ENCODE data around the gene ABI3.

The ABI3 gene

DNA sequence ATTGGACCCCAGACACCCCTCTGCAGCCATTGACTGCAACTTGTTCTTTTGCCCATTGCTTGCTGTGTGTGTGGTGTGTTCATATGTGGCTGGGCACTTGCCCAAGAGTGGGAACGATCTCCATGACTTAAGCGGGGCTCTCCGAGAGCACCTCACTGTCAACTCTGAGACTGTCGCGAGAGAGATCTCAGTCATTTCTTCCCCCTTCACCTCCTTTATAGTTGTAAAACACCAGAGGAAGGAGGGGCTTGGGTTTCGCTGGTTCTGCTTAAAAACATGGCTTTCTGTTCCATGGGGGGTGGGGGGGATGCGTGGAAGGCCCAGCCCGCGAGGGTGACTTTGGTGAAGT, 12.6 kb downstream of the ABI3 start:
- H3K4me3 ChIP-seq (ENCODE audit: low read depth, low read length) = no peak overlapping the region
- no peak for DNase-seq (ENCODE audit: low read depth)

DNA sequence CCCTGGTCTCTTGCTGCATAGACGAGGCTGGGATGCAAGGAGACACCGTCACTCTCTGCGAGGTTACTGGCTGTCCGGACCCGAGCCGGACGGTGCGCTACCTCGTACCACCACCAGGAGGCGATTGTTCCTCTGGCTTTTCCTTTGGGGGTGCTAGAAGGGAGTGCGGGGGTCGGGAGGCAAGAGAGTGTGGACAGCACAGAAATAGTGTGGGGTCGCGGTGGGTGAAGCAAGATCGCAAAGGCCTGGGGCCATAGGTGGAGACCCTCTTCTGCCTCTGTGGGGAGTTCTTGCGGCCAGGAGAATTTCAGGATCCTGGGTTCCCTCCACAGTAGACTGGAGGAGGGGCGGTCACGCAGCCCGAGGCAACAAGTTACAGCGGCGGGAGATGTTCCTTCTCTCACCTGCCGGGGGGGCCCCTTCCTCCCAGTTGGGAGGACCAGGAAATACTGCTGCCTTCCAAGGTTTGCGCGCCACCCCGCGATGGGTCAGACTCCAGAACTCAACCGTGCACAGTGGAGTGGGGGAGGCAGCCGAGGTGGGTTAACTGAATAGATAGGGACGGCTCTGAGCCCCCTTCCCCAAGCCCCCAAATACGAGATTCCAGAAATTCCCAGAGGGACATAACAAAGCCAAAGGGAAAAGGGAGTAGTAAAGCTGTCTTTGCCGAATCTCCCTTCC, 13.2 kb downstream of the ABI3 start:
- no peak overlapping the region for H3K4me3 ChIP-seq (ENCODE audit: low read depth, low read length)
- DNase-seq (ENCODE audit: low read depth) = no peak

DNA sequence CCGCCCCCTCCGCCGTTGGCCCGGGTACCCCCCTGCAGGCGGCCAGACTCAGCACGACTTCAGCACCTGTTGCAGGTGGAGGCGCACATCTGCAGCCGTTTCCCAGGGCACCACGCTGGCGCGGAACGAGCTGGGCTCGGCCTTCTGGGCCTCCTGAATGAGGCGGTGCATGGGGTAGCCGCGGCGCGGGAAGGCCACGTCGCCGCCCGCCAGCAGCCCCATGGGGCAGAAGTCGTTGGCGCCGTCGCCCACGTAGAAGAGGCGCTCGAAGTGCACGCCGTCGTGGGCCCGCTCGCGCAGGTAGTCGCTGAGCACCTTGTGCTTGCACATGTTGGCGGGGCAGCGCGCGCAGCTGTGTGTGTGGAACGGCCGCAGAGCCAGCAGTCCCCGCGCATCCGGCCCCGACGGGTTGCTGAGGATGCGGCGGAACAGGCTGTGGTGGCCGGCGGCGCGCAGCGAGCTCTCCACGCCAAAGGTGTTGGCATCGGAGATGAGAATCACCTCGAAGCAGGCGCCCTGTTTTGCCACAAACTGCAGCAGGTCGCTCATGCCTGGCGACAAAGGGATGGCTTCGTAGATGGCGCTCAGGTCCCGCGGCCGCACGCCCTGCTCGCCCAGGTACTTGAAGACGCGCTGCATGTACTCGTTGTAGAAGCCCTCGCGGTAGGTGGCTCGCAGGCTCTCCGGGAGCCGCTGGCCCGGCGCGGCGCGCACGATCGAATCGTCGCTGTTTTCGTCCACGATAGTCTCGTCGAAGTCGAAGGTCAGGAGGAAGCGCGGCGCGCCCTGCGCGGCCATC, 13.9 kb downstream of the ABI3 start:
- peak overlapping the region; percentile 4 for H3K4me3 ChIP-seq (ENCODE audit: low read depth, low read length)
- DNase-seq (ENCODE audit: low read depth) = no peak

DNA sequence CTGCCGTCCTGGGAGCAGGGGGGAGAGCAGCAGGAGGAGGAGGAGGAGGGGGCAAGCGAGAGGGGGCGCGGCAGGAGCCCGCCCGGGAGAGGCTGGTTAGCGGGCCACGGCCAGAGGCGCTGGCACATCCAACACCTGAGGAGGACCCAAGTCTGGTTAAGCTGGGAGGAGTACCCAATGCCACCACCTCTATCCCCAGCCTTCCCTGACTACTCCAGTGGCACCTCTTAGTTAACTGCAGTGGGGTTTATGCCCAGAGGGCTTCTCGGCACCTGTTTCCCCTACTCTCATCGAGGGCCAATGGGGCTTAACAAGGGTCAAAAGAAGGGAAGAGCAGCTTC, 14.5 kb downstream of the ABI3 start:
- no peak for DNase-seq (ENCODE audit: low read depth)
- no peak overlapping the region for H3K4me3 ChIP-seq (ENCODE audit: low read depth, low read length)

DNA sequence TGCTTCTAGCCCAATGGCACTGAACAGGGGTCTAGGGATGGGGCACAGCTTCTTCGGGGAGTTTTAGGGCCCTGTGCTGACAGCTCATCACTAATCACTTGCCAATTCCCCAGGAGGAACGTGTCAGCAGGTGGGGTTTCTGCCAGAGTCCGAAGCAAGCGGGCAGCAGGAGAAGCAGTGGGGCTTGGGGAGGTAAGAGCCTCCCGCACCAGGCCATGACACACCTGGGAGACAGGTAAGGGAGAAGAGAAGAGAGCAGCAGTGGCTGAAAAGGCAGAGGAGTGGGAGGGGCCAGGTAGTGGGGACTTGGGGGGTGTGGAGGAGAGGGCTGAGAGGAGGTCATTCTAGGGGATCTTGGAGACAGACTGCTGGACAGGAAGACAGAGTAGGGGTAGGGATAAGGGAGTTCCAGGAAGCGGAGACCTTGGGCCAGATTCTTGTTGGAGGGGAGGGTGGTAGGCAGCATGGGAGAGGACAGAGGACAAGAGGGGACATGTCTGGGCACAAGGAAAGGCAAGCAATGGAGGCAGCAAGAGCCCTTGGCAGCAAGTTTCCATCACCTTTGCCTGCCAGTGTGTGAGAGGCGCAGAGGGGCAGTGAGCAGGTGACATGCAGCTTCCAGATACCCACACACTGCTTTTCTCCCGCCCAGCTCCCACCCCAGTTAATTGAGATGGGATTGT, 15.2 kb downstream of the ABI3 start:
- no peak overlapping the region for H3K4me3 ChIP-seq (ENCODE audit: low read depth, low read length)
- no peak for DNase-seq (ENCODE audit: low read depth)

DNA sequence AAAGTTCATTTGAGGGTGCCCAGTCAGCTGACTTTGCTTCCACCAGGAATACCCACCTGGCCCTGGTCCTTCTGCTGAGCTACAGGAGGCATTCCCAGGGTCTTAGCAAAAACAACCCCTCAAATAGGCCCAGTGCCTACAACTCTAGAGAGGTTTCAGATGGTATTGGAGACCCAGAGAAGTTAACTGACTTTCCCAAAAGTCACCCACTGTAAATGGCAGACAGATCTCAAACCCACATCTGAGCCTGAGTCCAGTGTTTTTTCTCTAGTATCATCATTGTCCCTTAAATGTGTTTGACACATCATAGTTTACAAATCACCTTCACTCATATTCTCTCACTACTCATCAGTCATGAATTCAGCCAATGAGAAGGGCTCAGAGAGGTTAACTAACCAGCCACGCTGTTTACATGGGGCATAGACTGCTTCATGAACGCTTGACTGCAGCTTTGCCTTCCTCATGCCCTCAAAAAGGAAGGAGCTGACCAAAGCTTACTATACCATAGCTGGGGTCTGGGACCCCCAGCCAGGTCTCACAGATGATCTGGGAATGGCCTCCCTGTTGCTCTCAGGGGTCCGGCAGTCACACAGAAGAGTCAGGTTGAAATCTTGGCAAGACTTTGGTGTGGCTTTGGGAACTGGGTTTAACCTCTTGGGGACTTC, 16.4 kb downstream of the ABI3 start:
- no peak for DNase-seq (ENCODE audit: low read depth)
- H3K4me3 ChIP-seq (ENCODE audit: low read depth, low read length) = no peak overlapping the region

DNA sequence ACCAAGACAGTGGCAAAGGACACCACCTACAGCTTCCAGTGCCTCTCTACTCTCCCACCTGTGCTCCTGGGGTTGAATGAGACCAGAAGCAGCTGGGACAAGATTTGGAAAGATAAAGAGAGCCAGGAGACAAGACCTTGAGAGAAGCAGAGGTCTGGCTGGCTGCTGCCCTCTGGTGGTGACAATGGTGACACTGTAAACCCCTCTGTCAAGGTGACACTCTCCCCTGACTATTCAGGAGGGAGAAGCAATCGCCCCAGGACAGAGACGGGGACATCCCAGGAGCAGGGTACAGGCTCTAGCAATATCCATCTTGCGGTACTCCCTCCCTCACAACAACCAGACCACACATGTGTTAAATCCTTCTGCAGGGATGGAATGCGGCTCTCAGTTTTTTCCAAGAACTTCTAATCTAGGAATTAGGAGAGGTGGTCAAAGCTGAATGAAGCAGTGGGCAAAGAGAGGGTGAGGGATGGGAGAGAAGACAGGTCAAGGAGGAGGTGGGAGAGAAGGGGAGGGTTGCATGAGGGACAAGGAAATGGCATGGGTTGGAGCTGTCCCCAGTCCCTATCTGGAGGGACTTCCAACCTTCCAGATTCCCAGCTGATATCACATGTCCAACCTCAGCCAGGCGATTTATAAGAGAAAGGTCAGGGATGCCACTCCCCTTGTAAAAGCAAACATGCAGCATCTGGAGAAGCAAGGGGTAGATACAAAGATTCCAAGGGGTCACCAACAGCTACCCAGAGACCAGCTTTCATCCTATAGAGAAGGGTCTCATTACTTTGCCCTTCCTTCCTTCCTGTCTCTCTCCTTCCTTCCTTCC, 17.1 kb downstream of the ABI3 start:
- no peak overlapping the region for H3K4me3 ChIP-seq (ENCODE audit: low read depth, low read length)
- DNase-seq (ENCODE audit: low read depth) = peak; percentile 5

DNA sequence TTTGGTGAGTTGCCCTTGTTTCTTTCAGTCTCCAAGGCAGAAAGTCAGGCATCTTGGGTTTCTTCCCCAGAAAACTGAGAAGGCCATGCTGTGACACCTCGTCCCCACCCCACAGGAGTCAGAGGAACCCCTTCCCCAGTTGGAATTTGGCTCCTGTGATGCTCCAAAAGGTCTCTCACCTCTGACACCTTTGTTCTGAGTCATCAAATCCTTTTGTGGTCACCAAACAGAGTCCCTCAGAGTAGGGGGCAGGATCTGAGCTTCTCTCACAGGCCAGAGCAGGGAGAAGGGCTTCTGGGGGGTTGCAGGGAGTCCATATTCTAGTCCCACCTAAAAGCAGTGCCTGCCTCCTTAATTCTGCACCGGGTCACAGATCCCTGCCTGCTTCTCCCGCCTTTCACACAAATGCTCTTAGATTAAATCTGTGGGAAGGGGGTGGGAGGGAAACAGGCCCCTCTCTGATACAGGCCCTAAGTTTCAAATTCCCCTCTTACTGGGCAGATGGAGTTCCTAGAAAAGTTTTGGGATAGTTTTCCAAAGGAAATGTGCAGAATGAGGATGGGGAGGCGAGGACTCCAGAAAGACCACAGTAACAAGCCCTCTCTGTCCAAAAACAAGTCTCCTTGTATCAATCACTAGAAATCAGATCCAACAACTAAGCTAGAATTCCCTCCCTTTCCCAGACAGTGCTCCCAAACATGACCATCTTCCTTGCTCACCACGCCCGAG, 18.7 kb downstream of the ABI3 start:
- no peak overlapping the region for H3K4me3 ChIP-seq (ENCODE audit: low read depth, low read length)
- no peak for DNase-seq (ENCODE audit: low read depth)

DNA sequence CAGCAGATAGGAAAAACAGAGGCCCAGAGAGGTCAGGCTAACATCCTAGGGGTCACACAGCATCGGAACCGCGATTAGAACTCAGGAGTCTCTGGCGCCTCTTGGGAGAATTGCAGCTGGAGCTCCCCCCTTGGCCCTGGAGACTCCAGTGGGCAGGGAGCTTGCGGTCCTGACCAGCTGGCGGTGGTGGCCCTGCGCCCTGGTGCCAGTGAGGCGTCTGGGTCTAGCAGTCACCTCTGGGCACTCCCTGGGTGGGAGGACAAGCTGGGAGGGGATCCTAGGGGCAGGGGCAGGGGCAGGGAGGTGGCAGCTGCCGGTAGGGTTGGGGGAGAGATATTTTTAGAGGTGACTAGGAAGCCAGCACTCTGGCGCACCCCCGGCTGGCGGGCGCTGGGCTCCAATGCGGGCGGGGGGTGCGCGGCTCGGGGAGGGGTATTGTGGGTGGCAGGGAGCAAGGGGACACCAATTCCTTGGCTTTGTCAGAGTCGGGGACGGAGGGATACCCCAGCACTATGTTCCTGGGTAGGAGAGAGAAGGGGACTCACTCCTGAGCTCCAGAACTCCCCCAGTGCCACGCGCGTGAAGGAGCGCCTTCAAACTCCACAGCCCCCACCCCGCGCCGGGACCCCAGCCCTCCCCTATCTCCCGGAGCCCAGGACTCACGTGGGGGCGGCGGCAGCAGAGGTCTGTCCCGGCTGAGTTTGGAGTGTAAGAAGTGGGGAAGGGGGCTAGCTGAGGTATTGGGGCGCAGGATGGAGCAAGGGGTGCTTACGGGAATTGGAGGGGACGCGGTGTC, 19.5 kb downstream of the ABI3 start:
- H3K4me3 ChIP-seq (ENCODE audit: low read depth, low read length) = peak overlapping the region; percentile 69
- no peak for DNase-seq (ENCODE audit: low read depth)

DNA sequence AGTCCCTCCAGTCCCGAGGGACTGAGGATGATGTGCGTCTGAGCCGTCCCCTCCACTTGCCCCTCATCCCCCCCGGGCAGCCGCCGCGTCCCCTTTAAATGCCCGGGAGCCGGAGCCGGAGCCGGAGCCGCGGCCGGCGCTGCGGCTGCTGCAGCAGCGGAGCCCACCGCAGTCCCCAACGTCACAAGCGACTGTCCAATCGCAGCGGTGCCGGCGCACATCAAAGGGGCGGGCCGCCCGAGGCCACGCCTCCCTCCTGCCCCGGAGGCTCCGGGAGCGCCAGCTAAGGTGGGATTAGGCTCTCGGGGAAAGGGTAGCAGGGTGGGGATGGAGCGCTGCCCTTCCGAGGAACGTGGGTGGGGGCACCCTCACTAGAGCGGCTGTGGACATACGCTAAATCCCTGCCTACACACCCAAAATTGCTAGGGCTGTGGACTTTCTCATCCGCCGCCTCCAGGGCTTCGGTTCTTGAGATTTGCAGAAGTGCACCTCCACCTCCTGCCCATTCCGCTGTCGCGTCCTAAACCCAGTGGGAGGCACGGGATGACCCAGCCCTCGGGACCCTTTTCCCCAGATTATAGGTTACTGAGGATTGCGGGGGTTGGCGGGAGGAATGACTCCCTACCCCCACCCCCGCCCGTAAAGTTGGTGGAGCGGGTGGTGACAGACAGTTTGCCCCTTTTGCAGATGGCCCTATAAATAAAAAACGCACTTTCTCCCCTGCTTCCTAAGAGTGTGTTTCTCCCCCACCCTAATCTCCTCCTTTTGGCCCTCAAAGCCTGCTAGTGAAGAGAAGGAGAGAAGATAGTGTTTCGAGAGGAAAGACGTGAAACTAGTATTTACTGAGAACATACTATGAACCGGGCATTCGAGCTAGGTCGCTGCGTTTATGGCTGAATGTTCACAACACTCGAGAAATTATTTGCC, 20.4 kb downstream of the ABI3 start, which contains the start of gene PHOSPHO1:
PHOSPHO1 (minus strand) TSS at position 152 of the 927 bp plus-strand sequence. CDS start 4,096 bp downstream, outside the sequence.
- H3K4me3 ChIP-seq (ENCODE audit: low read depth, low read length) = peak within 1 kb of the TSS; percentile 69
- peak; percentile 30 for DNase-seq (ENCODE audit: low read depth)

DNA sequence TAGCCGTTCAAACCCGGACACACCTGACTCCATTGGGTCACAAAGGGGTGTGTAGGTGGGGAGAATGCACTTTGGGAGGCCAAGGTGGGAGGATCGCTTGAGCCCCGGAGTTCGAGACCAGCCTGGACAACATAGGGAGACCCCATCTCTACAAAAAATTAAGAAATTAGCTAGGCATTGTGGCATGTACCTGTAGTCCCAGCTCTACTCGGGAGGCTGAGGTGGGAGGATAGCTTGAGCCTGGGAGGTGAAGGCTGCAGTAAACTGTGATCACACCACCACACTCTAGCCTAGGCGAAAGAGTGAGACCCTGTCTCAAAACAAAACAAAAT, 21.0 kb downstream of the ABI3 start:
- DNase-seq (ENCODE audit: low read depth) = no peak
- no peak overlapping the region for H3K4me3 ChIP-seq (ENCODE audit: low read depth, low read length)

DNA sequence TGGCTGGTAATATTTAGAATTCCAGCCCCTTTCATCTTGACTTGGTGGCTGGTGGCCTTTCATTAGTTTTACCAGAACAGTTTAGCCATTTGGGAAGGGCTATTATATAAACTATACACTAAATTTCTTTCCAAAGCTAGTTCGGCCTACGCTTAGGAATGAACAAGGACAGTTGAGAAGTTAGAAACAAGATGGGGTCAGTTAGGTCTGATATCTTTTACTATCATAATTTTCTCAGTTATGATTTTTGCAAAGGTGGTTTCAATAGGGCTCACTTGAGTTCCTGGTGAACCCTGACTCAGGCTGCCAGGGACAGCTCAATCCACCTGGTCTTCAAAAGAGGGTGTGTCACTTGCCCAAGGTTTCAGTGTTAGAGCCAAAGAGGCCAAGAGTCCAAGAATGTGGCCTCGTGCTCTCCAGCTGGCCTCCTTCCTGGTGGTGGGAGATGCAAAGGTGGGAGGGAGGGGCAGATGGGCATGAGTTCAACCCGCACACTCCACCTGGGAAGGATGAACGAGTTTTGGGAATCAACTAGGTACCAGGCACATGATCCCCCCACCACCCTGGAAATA, 24.1 kb downstream of the ABI3 start:
- H3K4me3 ChIP-seq (ENCODE audit: low read depth, low read length) = no peak overlapping the region
- no peak for DNase-seq (ENCODE audit: low read depth)

DNA sequence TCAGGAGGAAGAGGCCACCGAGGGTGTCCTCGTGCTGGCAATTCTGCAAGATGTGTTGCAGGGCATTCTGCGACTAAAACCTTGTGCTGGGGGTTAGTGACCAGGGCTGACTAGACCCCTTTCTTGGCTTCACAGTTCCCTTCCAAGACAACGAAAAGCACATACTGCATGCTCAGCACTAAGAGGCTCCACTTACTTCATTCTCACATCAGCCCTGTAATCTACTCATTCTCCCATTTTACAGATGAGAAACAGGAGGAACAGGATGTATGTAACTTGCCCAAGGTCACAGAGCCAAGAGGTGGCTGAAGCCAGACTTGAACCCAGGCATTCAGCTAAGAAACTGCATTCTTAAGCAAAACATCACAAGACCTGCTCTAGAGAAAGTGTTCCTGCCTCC, 25.4 kb downstream of the ABI3 start:
- no peak overlapping the region for H3K4me3 ChIP-seq (ENCODE audit: low read depth, low read length)
- DNase-seq (ENCODE audit: low read depth) = no peak

DNA sequence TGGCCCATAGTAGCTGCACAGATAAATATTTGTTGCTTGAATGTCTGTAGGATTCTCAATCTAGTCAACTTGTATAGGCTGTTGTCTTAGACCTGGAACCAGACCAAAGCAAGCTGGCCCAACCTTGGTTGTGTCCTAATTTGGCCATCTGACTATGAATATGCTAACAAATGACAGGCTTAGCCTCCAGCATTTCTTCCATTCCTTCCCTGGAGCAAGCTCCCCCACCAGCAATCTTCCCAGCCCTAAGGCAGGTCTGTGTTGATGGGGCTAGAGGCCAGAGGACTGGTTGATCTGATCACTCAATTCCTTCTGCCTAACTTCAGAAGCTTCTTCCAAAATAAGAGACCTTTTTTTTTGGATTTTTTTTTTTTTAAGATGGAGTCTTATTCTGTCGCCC, 29.5 kb downstream of the ABI3 start:
- DNase-seq (ENCODE audit: low read depth) = no peak
- no peak overlapping the region for H3K4me3 ChIP-seq (ENCODE audit: low read depth, low read length)

DNA sequence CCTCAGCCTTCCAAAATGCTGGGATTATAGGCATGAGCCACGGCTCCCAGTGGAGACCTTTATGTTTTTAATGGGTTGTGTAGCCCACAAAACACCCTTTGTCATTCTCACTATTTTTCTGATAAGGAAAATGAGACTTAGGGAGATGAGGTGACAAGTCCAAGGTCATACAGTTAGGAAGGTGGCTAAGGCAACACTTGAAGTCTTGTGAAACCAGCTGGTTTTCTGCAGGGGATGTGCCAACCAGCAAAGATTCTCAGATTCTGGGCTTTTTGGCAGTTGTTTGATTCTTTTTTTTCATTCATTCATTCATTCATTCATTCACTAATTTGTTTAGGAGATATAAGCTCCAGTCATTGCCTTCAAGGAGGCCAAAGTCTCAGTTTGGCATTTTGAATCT, 30.1 kb downstream of the ABI3 start:
- no peak for DNase-seq (ENCODE audit: low read depth)
- no peak overlapping the region for H3K4me3 ChIP-seq (ENCODE audit: low read depth, low read length)

DNA sequence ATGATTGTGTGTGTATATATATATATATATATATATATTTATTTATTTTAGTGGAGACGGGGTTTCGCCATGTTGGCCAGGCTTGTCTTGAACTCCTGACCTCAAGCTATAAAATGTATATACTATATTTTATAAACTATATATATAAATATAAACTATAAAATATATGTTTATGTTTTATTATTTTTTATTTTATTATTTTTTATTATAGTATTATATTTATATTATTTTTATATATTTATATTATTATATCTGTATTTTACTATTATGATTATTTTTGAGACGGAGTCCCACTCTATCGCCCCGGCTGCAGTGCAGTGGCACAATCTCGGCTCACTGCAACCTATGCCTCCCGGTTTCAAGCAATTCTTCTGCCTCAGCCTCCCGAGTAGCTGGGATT, 30.5 kb downstream of the ABI3 start:
- DNase-seq (ENCODE audit: low read depth) = no peak
- no peak overlapping the region for H3K4me3 ChIP-seq (ENCODE audit: low read depth, low read length)
